Measurements from ENCODE around the gene ARL13B. TPM values are rescaled to one million over a fixed set of nuclear protein-coding genes. Genes with fewer than 3 reads are reported as not detected.

ARL13B gene
- polyA plus RNA-seq, 1 experiment = 6.3 TPM

DNA sequence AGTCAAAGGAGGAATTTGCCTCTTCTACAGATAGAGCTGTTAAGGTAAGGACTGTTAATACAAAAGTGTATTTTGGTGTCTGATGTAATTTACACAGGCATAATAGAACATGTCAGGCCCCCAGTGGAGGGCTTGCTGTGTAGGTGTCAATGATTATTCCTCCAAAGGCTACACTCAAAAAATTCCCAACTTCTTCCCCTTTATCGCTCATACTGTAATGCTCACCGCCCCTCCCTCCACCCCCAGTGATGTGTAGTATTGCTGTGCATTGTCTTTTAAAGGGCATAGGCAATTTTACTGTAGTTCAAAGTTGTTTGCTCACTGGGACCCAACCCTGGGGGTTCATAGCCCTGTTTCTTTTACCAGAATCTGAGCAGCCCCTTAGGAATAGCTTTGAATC is 115.2 kb downstream of the ARL13B start:
- ChIA-PET POLR2A (interaction anchor here (0.6 kb wide), 1 partner anchor 475 kb away, joined by 3 read pairs; no protein-coding TSS in a partner anchor), CTCF (interaction anchor here (0.5 to 0.6 kb wide), 2 partner anchors 90 to 1280 kb away, joined by 3 to 4 read pairs; no protein-coding TSS in a partner anchor)
- Histone ChIP-seq H3K4me3 (ENCODE audit: low read depth, low read length) (no peak overlapping the region), H3K27ac (ENCODE audit: low read depth, low read length) (no peak overlapping the region), H3K27me3 (ENCODE audit: control insufficient read depth, insufficient read depth, low read length) (no peaks in the 10 kb centered on the region), H3K9me3 (ENCODE audit: control insufficient read depth, insufficient read depth, low read length) (no peaks in the 10 kb centered on the region)
- TF ChIP-seq, protein P1, sequence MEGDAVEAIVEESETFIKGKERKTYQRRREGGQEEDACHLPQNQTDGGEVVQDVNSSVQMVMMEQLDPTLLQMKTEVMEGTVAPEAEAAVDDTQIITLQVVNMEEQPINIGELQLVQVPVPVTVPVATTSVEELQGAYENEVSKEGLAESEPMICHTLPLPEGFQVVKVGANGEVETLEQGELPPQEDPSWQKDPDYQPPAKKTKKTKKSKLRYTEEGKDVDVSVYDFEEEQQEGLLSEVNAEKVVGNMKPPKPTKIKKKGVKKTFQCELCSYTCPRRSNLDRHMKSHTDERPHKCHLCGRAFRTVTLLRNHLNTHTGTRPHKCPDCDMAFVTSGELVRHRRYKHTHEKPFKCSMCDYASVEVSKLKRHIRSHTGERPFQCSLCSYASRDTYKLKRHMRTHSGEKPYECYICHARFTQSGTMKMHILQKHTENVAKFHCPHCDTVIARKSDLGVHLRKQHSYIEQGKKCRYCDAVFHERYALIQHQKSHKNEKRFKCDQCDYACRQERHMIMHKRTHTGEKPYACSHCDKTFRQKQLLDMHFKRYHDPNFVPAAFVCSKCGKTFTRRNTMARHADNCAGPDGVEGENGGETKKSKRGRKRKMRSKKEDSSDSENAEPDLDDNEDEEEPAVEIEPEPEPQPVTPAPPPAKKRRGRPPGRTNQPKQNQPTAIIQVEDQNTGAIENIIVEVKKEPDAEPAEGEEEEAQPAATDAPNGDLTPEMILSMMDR (IDR thresholded peaks at IDR 0.05; ENCODE audit: low read depth, low read length) = no peak
- no peak for DNase-seq (ENCODE audit: low read depth, low spot score)

DNA sequence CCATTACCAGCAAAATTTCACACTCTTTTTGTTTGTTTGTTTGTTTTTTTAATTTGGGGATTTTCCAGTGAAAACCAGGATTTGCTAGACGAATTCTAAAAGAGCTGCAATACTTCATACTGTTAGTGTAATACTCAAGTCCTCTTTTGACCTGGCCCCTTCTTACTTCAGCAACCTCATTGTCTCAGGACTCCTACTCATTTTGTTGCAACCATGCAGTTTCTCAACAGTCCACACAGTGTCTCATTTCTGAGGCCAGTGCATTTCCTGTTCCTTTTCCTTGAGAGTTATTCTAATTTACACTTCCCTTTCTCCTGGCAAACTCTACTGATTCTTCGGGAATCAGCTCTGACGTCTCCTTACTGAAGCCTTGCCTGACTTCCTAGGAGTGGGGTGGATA is 118.5 kb downstream of the ARL13B start:
- TF ChIP-seq, protein P1 (IDR thresholded peaks at IDR 0.05; ENCODE audit: low read depth, low read length) = no peak
- ChIA-PET CTCF (interaction anchor here (1.8 kb wide), 1 partner anchor 29 kb away, joined by 9 read pairs; no protein-coding TSS in a partner anchor), POLR2A (no interaction called here)
- no peak for DNase-seq (ENCODE audit: low read depth, low spot score)
- H3K27ac ChIP-seq (ENCODE audit: low read depth, low read length) = no peak overlapping the region
- H3K4me3 ChIP-seq (ENCODE audit: low read depth, low read length) = no peak overlapping the region
- no peaks in the 10 kb centered on the region for H3K27me3 ChIP-seq (ENCODE audit: control insufficient read depth, insufficient read depth, low read length)
- no peaks in the 10 kb centered on the region for H3K9me3 ChIP-seq (ENCODE audit: control insufficient read depth, insufficient read depth, low read length)

DNA sequence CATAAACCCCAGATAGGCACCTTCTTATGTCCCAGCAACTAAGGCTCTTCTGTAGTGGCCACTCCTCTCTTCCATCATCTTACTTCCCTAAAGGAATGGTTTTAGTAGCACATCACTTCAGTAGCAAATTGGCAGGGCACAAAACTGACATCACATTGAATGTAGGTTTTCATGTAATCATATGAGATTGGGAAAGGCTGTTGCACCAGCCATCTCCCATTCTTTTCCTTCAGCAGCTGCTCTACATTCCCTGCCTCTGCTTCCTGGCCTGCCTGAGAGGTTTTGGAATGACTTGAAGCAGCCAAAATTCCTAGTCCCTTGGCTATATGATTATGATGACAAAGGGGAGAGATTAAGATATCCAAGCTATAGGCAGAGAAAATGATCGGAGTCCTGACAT is 119.4 kb downstream of the ARL13B start:
- ChIA-PET CTCF (interaction anchor here (1.8 kb wide), 1 partner anchor 30 kb away, joined by 9 read pairs; no protein-coding TSS in a partner anchor), POLR2A (no interaction called here)
- no peaks in the 10 kb centered on the region for H3K9me3 ChIP-seq (ENCODE audit: control insufficient read depth, insufficient read depth, low read length)
- H3K27me3 ChIP-seq (ENCODE audit: control insufficient read depth, insufficient read depth, low read length) = no peaks in the 10 kb centered on the region
- H3K4me3 ChIP-seq (ENCODE audit: low read depth, low read length) = no peak overlapping the region
- no peak for DNase-seq (ENCODE audit: low read depth, low spot score)
- TF ChIP-seq, protein P1 (IDR thresholded peaks at IDR 0.05; ENCODE audit: low read depth, low read length) = no peak
- H3K27ac ChIP-seq (ENCODE audit: low read depth, low read length) = no peak overlapping the region

DNA sequence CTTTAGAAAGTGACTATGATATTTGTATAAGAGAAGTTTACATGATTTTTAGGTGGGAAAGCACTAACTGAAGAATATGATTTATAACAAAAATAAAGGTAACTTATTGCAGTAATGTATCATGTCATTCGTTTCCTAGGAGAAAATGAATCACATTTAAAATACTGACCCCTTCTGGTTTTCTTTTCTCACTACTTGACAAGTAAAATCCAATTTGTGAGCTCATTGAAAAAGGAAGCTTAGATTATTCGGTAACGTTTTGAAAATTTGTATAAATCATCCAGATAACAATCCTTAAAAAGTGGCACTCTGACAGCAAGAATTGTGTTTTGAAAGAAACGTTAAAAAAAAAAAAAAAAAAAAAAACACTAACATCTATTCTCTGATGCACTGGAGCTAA is 121.9 kb downstream of the ARL13B start:
- CTCF ChIA-PET = interaction anchor here (0.6 to 2.6 kb wide), 5 partner anchors 9 to 99 kb away, joined by 4 to 16 read pairs (median 4); no protein-coding TSS in a partner anchor

More for the DNA sequence above, 121.9 kb downstream of the ARL13B start:
- Histone ChIP-seq H3K9me3 (ENCODE audit: control insufficient read depth, insufficient read depth, low read length) (no peaks in the 10 kb centered on the region), H3K27me3 (ENCODE audit: control insufficient read depth, insufficient read depth, low read length) (no peaks in the 10 kb centered on the region), H3K4me3 (ENCODE audit: low read depth, low read length) (no peak overlapping the region), H3K27ac (ENCODE audit: low read depth, low read length) (no peak overlapping the region)
- no peak for DNase-seq (ENCODE audit: low read depth, low spot score)
- POLR2A ChIA-PET = no interaction called here
- TF ChIP-seq, protein P1 (IDR thresholded peaks at IDR 0.05; ENCODE audit: low read depth, low read length) = peak; percentile 35

Small RNAs within 50 kb of the gene (small RNA-seq; reads per million reads assigned to genes)
- gene RF00019 (ENCODE audit: insufficient read length, low read depth) (not detected), gene RNU6-511P (ENCODE audit: insufficient read length, low read depth) (not detected)

Other genes with a start within 250 kb of the ARL13B start
- 9.3 and 11.5 TPM in 2 replicates for gene PROS1, start 6.3 kb upstream of the ARL13B start, polyA plus RNA-seq (2011; rRNA removed)
- gene STX19, start 48.4 kb downstream of the ARL13B start, polyA plus RNA-seq (2011; rRNA removed) = not detected in 2 replicates
- gene DHFR2, start 82.8 kb downstream of the ARL13B start, polyA plus RNA-seq (2011; rRNA removed) = 3.4 and 4.0 TPM in 2 replicates
- gene NSUN3, start 82.9 kb downstream of the ARL13B start, polyA plus RNA-seq (2011; rRNA removed) = 7.5 and 7.7 TPM in 2 replicates

Measured in AG04450 (cell line).